Melanocyte of skin (primary cell): Measurements from ENCODE around the gene SETD9. TPM values are rescaled to one million over a fixed set of nuclear protein-coding genes. Genes with fewer than 3 reads are reported as not detected.

ENCODE experiments used
- total RNA-seq, 2 donors: library from RNA; depleted of rRNA; stranded (reverse); fragments of >200 nt; gene quantifications; 2 replicates each; pipeline ENCODE4 v1.2.3, GENCODE V29; 2012

SETD9 gene, protein sequence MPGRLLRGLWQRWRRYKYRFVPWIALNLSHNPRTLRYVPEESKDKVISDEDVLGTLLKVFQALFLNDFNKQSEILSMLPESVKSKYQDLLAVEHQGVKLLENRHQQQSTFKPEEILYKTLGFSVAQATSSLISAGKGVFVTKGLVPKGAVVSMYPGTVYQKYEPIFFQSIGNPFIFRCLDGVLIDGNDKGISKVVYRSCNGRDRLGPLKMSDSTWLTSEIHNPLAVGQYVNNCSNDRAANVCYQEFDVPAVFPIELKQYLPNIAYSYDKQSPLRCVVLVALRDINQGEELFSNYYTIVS
- 10 to 100 TPM; 18.3 to 31.7 TPM for total RNA-seq

DNA sequence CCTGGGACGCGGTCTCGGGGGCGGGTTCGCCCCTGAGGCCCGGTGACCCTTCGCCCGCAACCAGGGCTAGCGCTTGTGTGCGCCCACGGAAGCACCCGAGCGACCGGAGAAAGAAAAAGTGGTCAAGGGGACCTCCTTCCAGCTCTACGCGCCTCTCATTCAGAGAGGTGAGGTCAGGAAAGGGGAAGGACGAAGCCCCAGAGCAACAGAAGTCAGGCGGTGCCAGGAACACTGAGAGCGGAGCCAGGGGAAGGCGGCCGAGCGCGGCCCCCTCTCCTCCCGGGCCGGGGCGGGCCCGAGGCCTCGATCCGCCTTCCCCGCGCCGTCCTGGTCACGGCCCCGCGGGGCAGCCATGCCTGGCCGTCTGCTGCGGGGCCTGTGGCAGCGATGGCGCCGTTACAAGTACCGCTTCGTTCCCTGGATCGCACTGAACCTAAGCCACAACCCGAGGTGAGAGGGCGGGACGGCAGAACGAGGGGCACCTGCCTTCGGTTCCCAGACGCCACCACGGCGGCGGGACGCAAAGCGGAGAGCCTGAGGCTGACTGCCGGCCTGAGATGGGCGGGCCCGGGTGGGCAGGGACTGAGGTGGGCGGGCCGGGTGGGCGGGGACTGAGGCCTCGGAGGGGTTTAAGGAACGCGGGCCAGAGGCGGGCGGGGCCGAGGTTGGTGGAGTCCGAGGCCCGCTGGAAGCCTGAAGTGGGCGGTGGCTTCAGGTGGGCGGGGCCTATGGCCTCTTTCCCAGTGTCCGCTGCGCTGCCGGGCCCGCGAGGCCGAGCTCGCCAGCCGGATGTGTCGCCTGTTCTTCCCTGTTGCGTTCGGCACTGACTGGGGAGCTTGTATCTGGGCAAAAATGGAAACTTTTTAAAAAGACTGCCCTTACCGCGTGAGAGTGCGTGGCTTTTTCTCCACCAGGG lies at the start of gene SETD9:
Gene SETD9 (plus strand): TSS at position 303 of the 916 bp plus-strand sequence. CDS start 50 bp downstream, at position 353.

DNA sequence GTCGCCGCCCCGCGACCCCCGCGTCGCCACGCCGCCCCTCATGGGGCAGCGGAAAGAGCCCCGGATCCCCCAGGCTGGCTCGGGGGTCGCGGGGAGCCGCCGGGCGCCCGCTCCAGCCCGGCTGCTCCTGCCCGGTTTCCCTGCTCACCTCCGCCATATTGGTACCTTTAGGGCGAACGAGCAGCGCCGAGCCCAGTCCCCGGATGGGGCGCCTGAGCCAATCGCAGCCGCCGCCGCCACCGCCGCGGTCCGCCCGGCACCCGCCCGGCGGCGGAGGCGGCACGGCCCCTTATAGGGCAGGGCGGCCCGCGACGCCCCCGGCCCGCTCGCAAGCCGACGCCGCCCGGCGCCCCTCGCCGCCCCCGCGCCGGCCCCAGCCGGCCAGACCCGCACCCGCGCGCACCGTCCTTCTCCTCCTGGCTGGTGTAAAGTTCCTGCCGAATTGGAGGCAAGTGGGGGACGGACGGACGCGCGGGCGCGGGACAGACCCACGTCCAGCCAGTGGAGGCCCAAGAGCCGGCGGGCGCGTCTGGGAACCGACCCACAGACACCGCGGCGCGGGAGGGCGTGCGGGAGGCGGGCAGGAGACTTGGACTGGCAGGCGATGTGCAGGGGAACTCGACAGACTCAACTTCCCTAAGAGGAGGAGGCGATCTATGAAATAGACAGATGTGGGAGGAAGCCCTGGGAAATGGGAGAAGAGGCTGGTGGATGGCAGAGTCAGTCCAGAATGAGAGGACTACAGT lies 42.7 kb downstream of the SETD9 start, which contains the start of gene MIER3:
Gene MIER3 (minus strand): TSS at position 178 of the 746 bp plus-strand sequence. CDS start 21 bp downstream, at position 157.

Other genes with a start within 250 kb of the SETD9 start
- gene MAP3K1, start 94.0 kb upstream of the SETD9 start, total RNA-seq, result 10 to 100 TPM; 20.0 to 30.6 TPM
- 10 to 100 TPM; 29.3 to 34.1 TPM for gene MIER3, start 42.5 kb downstream of the SETD9 start, total RNA-seq